Stimulated activated CD4-positive, alpha-beta T cell treated with anti-CD3 and anti-CD28 coated beads, Interleukin-2, amount 100 ng/mL, for 48 hours (primary cell): ENCODE results near the gene HSDL2.
"Not testable (repeated sequence)": the region's sequence is repeated elsewhere in the genome, so short reads cannot be mapped to it uniquely, and the experiment has no call there.

Source experiments
- DNase-seq, 2 donors: peaks; one replicate each; pipeline ENCODE4 v3.0.0-alpha.2; 2020

The HSDL2 gene

DNA sequence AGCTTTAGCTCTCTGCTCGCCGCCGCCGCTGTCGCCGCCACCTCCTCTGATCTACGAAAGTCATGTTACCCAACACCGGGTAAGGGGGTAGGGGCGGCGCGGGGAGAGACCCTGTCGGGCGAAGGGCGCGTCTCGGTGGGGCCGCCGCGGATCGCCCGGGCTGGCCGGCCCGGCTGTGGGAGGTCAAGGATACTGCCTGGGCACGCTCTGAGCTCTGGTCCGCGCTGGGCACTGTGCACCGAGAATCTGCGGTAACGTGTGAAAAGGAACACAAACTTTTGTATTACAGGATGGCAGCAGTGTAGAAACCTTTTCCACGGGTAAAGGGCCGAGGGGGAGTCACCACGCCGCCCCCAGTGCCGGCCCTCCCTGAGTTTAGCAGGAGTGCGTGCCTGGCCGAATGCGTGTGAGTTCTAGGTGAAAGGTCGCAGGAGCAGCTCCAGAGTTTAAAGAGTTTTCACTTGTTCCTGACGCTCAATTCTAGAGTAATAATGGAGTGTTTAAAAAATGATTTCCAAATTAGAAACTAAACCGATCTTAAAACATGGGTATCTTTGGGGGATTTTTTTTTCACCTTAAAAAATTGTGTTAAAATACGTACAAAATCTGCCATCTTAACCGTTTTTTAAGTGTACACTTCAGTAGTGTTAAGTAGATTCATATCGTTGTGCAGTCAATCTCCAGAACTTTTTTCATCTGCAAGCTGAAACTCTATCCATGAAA lies at the start of gene HSDL2:
Gene HSDL2, plus strand, starts transcription at position 7 of the 723 bp plus-strand sequence. Its CDS starts 56 bp downstream, at position 63.
- DNase-seq, result no peak

DNA sequence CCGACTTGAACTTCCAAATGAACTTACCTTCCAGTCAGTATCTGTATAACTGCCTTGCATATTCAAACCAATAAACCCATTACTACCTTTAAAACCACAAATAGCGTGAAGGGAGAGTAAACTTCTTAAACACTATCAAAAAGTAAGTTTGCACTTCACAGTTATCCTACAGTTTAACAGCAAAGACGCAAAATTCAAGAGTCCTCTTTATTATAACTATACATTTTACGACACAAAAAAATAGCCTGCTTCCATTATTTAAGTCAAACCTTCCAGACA lies 48.3 kb upstream of the HSDL2 start:
- DNase-seq, result no peak

DNA sequence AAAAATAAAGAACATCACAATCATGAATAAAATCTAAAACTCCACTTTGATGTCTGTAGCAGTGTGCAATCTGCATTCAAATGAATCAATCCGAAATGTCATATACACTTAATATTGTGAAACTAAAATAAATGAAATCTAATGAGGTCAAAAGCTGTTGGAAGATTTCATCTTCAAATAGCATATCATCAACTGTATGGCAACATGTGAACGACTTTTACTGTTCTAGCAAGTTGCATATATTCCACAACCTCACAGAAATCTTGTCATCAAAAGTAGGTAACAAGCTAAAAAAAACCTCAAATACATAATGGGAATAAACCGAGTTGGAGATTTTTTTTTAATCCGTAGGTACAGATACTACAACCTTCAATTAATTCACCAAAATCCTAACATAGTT lies 47.7 kb upstream of the HSDL2 start:
- no peak for DNase-seq

- no peak for DNase-seq
These were observed 47.3 kb upstream of the HSDL2 start for GRCh38 chr9:112332674-112332976.

- peak; percentile 60 to 66 for DNase-seq
These were observed 46.8 kb upstream of the HSDL2 start, which contains the start of gene PTBP3 for GRCh38 chr9:112332977-112333638. Gene PTBP3 (minus strand): TSS chr9:112333619. CDS start chr9:112297865, 35,754 bp downstream.

- DNase-seq, result peak; percentile 90 to 92
These were observed 46.1 kb upstream of the HSDL2 start for GRCh38 chr9:112333639-112334431.

DNA sequence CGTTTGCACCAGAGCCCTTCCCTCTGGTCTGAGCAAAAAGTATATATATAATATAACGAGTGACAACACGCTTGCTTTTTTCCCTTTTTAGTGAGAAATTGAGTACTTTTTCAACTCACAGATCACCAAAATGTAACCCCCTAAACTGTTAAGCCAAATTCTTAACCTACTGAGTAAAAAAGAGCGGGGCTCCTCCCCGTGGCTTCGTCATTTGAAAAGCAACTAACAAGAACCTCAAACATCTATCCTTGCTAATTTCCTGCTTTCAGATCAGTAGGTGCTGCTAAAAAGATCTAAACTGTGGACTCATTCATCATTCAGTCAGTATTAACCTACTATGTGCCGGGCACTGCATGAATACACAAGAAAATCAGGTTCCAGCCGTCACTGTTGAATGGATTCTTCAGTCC lies 45.5 kb upstream of the HSDL2 start:
- no peak for DNase-seq

DNA sequence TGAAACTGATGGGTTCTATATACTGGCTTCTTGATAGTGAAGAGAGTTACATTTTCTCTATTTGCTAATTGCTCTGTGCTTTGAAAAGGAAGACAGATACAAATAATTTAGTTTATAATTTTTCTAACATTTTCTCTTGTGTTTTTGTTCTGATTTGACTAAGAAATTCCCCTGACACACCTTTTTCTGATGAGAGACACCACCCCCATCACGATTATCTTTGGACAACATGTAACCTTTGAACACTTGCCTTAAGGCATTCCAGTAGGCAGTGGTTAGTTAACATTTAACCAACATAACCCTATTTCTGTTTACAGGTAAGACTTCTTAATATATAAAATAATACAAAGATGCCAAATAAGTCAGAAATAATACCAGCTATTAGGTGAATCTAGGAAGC lies 42.4 kb upstream of the HSDL2 start:
- no peak for DNase-seq

DNA sequence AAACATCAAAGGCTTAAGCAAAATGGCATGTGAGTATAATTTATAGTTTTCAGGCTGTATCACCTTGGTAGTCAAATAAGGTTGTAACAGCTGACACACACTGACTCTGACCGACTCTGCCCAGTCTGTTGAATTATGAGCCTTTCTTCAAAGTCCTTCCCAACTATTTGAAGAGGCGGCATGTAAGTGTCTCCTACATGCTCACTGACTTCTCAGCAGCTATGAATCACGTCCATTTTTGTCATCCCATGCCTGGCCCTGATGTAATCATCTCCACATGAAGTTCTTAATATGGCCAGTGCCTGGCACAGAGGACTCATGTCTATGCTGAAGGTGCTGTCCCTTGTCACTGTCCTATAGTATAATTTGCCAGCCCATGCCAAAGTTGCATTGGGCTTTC lies 41.3 kb upstream of the HSDL2 start:
- no peak for DNase-seq

DNA sequence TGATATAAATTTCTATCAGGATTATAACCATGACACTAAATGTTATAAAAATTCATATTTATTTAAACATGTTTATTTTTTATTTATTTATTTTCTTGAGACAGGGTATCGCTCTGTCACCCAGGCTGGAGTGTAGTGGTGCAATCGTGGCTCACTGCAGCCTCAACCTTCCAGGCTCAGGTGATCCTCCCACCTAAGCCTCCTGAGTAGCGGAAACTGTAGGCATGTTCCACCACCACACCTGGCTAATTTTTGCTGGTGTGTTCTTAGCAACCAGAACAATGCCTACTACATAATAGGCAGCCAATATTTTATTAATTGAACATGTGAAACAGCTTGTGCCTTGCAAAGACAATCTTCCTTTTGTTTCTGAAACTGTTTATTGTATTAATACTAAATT lies 40.0 kb upstream of the HSDL2 start:
- no peak for DNase-seq

- DNase-seq, result no peak
These were observed 38.2 kb upstream of the HSDL2 start for GRCh38 chr9:112341730-112342129.

DNA sequence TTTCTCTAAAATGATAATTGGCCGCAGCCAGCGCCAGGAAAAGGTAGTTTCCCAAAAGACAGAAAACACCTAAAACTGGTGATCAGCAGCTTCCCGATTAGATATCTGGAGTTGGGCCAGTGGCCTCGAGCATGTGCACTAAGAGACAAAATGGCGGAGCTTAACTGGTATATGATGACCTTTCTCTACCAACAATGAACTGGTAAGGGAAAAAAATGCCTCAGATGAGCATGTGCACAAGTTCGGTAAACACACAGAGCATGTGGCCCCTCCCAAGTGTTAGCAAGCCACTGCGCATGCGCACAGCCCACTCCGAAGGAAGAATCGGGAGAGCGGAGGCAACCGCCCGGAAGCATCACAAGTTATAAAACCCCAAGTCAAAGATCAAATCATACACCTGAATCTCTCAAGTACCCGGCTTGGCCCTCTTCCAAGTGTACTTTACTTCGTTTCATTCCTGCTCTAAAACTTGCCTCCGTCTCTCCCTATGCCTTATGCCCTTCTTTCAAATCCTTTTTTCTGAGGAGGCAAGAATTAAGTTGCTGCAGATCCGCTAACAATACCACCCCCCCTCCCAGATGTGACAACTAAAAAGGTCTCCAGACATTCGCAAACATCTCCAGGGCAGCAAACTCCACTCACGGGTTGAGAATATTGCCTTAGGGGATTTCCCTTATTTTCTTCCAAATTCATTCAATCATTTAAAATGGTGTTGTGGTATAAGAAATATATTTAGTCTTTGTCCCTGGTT lies 31.5 kb upstream of the HSDL2 start:
- peak; percentile 72 to 79 for DNase-seq

- no peak for DNase-seq
These were observed 30.9 kb upstream of the HSDL2 start for GRCh38 chr9:112349008-112349333.

DNA sequence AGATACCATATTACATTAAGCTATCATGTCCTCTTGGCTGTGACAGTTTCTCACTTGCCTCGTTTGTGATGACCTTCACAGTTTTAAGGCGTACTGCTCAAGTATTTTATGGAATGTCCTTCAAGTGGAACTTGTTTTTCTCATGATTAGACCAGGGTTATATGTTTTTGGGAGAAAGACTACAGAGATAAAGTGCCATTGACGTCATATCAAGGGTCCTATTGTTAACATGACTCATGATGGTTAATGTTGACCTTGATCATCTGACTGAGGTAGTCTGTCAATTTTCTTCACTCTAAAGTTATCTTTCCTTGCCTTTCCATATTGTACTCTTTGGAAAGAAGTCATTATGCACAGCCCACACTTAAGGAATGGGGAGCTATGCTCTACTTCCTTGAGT lies 28.7 kb upstream of the HSDL2 start:
- no peak for DNase-seq

- DNase-seq, result no peak
These were observed 27.7 kb upstream of the HSDL2 start for GRCh38 chr9:112352209-112352608.

- DNase-seq, result no peak
These were observed 25.7 kb upstream of the HSDL2 start for GRCh38 chr9:112354081-112354743.

DNA sequence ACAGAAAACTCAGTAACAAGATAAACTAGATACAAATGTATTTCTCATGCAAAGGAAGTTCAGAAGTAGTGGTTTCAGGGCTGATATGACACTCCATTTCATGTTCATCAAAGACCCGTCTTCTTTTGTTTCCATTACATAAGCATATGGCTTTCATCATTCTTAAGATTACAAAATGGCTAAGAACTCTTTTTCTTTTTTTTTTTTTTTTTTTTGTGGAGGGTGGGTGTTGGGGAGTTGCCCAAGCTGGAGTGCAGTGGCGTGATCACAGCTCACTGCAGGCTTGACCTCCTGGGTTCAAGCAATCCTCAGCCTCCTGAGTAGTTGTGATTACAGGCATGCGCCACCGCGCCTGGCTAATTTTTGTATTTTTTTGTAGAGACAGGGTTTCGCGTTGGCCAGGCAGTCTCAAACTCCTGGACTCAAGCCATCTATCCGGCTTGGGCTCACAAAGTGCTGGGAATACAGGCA lies 24.4 kb upstream of the HSDL2 start:
- no peak for DNase-seq

DNA sequence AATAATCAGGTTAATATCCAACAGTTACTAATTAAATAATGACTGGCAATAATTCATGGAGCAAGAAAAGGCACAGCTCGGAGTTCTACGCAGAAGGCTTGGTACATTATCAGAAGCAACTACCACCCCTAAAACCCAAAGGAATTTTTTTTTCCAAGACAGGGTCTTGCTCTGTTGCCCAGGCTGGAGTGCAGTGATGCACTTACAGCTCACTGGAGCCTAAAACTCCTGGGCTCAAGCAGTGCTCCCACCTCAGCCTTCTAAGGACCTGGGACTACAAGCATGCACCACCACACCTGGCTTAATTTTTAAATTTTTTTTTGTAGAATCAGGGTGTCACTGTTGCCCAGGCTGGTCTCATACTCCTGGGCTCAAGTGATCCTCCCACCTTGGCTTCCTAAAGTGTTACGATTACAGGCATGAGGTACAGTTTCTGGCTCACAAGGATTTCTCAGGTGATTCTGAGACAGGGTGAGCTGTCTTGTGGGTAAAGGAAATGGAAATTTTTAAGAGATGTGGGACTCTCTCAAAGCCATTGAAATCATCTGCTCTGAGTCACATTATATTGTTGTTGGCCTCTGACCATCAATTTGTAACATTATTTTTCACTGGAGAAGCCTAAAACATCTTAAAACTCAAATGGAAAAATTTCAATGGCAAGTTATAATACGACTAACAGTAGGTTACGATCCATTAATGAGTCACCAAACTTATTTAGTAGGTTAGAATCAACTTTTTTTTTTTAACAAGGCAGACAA lies 19.7 kb upstream of the HSDL2 start:
- DNase-seq, result no peak

GRCh38 chr9:112361601-112362000 lies 18.3 kb upstream of the HSDL2 start:
- no peak for DNase-seq

DNA sequence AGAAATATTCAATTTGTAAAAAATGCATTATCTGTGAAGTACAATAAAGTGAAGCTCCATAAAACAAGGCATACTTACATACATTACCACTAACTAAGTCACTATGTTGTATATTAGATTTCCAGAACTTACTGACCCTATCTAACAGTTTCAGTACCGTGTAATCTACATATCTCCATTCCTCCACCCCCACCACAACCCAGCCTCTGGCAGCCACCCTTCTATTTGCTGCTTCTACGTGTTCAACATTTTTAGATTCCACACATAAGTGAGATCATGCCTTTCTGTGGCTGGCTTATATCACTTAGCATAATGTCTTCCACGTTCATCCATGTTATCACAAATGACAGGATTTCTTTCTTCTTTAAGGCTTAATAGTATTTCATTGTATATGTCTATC lies 15.1 kb upstream of the HSDL2 start:
- DNase-seq, result no peak

- not testable (repeated sequence) for DNase-seq
These were observed 14.7 kb upstream of the HSDL2 start for GRCh38 chr9:112365257-112365656.

- no peak for DNase-seq
These were observed 13.3 kb upstream of the HSDL2 start for GRCh38 chr9:112366591-112366990.
